Stimulated activated CD8-positive, alpha-beta memory T cell treated with anti-CD3 and anti-CD28 coated beads, Interleukin-7, amount 100 ng/mL, for 1 hour (primary cell): ENCODE results near the gene MPI.

ENCODE experiments used
- DNase-seq, 2 donors: peaks; one replicate each; pipeline ENCODE4 v3.0.0-alpha.2; 2020; ENCODE audit warnings: low read depth in 2 of 2

Gene MPI

GRCh38 chr15:74889883-74890664 is at the start of gene MPI:
Gene MPI (plus strand): TSS chr15:74890042. CDS start chr15:74890074, 32 bp downstream.
- DNase-seq = peak; percentile 64 to 73

- DNase-seq = no peak
Measured at GRCh38 chr15:74840851-74841775, 48.7 kb upstream of the MPI start.

GRCh38 chr15:74841891-74842373 is 47.9 kb upstream of the MPI start:
- DNase-seq = no peak

- DNase-seq = peak; percentile 82
Measured at GRCh38 chr15:74842581-74843444, 47.0 kb upstream of the MPI start, which contains the start of gene ULK3. Gene ULK3 (minus strand): TSS chr15:74843156. CDS start chr15:74843105, 51 bp downstream.

- DNase-seq = no peak
Measured at GRCh38 chr15:74843445-74843828, 46.4 kb upstream of the MPI start.

- DNase-seq = no peak
Measured at GRCh38 chr15:74843891-74844299, 45.9 kb upstream of the MPI start.

GRCh38 chr15:74844319-74845207 is 45.3 kb upstream of the MPI start:
- DNase-seq = no peak

- peak; percentile 13 to 24 for DNase-seq
Measured at GRCh38 chr15:74845208-74845568, 44.7 kb upstream of the MPI start.

GRCh38 chr15:74845581-74845980 is 44.3 kb upstream of the MPI start:
- no peak for DNase-seq

GRCh38 chr15:74847432-74847831 is 42.4 kb upstream of the MPI start:
- no peak for DNase-seq

- DNase-seq = no peak
Measured at GRCh38 chr15:74850393-74850792, 39.4 kb upstream of the MPI start.

GRCh38 chr15:74851960-74852359 is 37.9 kb upstream of the MPI start:
- no peak for DNase-seq

GRCh38 chr15:74854453-74855022 is 35.3 kb upstream of the MPI start:
- no peak for DNase-seq

- no peak for DNase-seq
Measured at GRCh38 chr15:74855857-74856256, 34.0 kb upstream of the MPI start.

- no peak for DNase-seq
Measured at GRCh38 chr15:74856537-74856936, 33.3 kb upstream of the MPI start.

GRCh38 chr15:74857082-74857655 is 32.7 kb upstream of the MPI start:
- DNase-seq = no peak

GRCh38 chr15:74857671-74858368 is 32.0 kb upstream of the MPI start:
- no peak for DNase-seq

- no peak for DNase-seq
Measured at GRCh38 chr15:74858369-74858740, 31.5 kb upstream of the MPI start.
